HL-60 (cell line): ENCODE data around the gene DKK3.

Experiments used
- DNase-seq, 2 experiments: peaks; one replicate each; pipeline ENCODE4 v3.0.0-alpha.2; 2010 to 2020; ENCODE audit warnings: low read depth in 1 of 2, low spot score in 1 of 2
- H3K27ac ChIP-seq: fragments of 250-450 bp; sonication (Bioruptor Pico); replicated peaks from 2 replicates; pipeline ENCODE4 v1.5.1; 2020; ENCODE audit warnings: mild to moderate bottlenecking, moderate library complexity
- H3K27me3 ChIP-seq: fragments of 250-450 bp; sonication (Bioruptor Pico); 2 replicates; pipeline ENCODE4 v1.5.1; 2021; ENCODE audit warnings: mild to moderate bottlenecking, moderate library complexity; ENCODE audit not compliant: insufficient read depth, poor library complexity, severe bottlenecking
- H3K4me3 ChIP-seq: replicated peaks from 2 replicates; pipeline ENCODE4 v1.5.1; 2011; ENCODE audit warnings: mild to moderate bottlenecking, control low read depth, low read length; ENCODE audit not compliant: insufficient read depth
- CTCF ChIP-seq: IDR thresholded peaks from one replicate; pipeline ENCODE4 v1.5.1; 2011; ENCODE audit warnings: low read length, control low read depth, inconsistent platforms; ENCODE audit not compliant: insufficient read depth
- GABPA ChIP-seq: IDR thresholded peaks from 2 replicates; pipeline ENCODE4 v1.6.1; 2012; ENCODE audit warnings: low read depth
- POLR2AphosphoS5 ChIP-seq: IDR thresholded peaks from 2 replicates; pipeline ENCODE4 v1.6.1; 2012; ENCODE audit warnings: low read depth
- REST ChIP-seq: IDR thresholded peaks from 2 replicates; pipeline ENCODE4 v1.6.1; 2012; ENCODE audit warnings: low read depth; ENCODE audit not compliant: insufficient replicate concordance
- SPI1 ChIP-seq: IDR thresholded peaks from 2 replicates; pipeline ENCODE4 v1.6.1; 2012; ENCODE audit warnings: low read depth, mild to moderate bottlenecking, borderline replicate concordance

Gene DKK3

GRCh38 chr11:11978098-11978637 lies 30.3 kb downstream of the DKK3 start:
- H3K27ac ChIP-seq: no peak overlapping the region
- H3K4me3 ChIP-seq: no peak overlapping the region
- H3K27me3 ChIP-seq: no peaks in the 10 kb centered on the region
- no peak for DNase-seq
- peak; percentile 87 for TF ChIP-seq SPI1
- TF ChIP-seq CTCF: no peak

- Histone ChIP-seq H3K27me3 (no peaks in the 10 kb centered on the region), H3K27ac (no peak overlapping the region), H3K4me3 (no peak overlapping the region)
- TF ChIP-seq CTCF: no peak
- no peak for TF ChIP-seq REST
- TF ChIP-seq POLR2AphosphoS5: no peak
- no peak for TF ChIP-seq SPI1
- no peak for TF ChIP-seq GABPA
- no peak for DNase-seq
Observed at GRCh38 chr11:11977206-11977938, 31.1 kb downstream of the DKK3 start.

GRCh38 chr11:11976481-11977127 lies 31.8 kb downstream of the DKK3 start:
- H3K27me3 ChIP-seq: no peaks in the 10 kb centered on the region
- H3K4me3 ChIP-seq: no peak overlapping the region
- no peak overlapping the region for H3K27ac ChIP-seq
- no peak for DNase-seq
- TF ChIP-seq SPI1: no peak
- no peak for TF ChIP-seq REST
- TF ChIP-seq GABPA: no peak
- TF ChIP-seq POLR2AphosphoS5: no peak
- no peak for TF ChIP-seq CTCF
